Measurements from ENCODE around the gene ATP8B1.

GRCh38 chr18:57696271-57696670 is 106.8 kb downstream of the ATP8B1 start:
- TF ChIP-seq CREB1 (CRISPR knock-in tag; IDR thresholded peaks at IDR 0.05), result no peak
- TF ChIP-seq CTCF (IDR thresholded peaks at IDR 0.05), result no peak
- TF ChIP-seq MLX (CRISPR knock-in tag; IDR thresholded peaks at IDR 0.05), result no peak
- no peak for TF ChIP-seq KAT7 (CRISPR knock-in tag; IDR thresholded peaks at IDR 0.05; ENCODE audit: borderline replicate concordance)
- TF ChIP-seq ZNF512 (CRISPR knock-in tag; IDR thresholded peaks at IDR 0.05; ENCODE audit: borderline replicate concordance), result no peak
- TF ChIP-seq ZNF232 (CRISPR knock-in tag; IDR thresholded peaks at IDR 0.05), result no peak
